CD4-positive, CD25-positive, alpha-beta regulatory T cell (primary cell): Measurements from ENCODE around the gene HPSE2. TPM values are rescaled to one million over a fixed set of nuclear protein-coding genes. Genes with fewer than 3 reads are reported as not detected.
"Not testable (repeated sequence)": the region's sequence is repeated elsewhere in the genome, so short reads cannot be mapped to it uniquely, and the experiment has no call there.

Source experiments
- ATAC-seq, 2 donors: fragments of 150-1000 bp; cut with Tn5 transposase; one replicate each; pipeline ENCODE4 v1.10.0; 2021; ENCODE audit warnings: low read depth in 2 of 2, moderate number of reproducible peaks in 2 of 2, moderate library complexity in 1 of 2
- DNase-seq, 3 donors: peaks; one replicate each; pipeline versions ENCODE4 v3.0.0 to v3.0.0-alpha.2; 2012 to 2022; ENCODE audit warnings: mixed read lengths in 1 of 3
- H3K27ac ChIP-seq: one replicate; pipeline ENCODE4 v1.7.0; 2013; ENCODE audit warnings: mild to moderate bottlenecking, low read length; ENCODE audit not compliant: insufficient read depth, poor library complexity, severe bottlenecking
- H3K27me3 ChIP-seq: one replicate; pipeline ENCODE4 v1.7.0; 2013; ENCODE audit warnings: low read length; ENCODE audit not compliant: control insufficient read depth, insufficient read depth
- H3K36me3 ChIP-seq: one replicate; pipeline ENCODE4 v1.7.0; 2013; ENCODE audit warnings: mild to moderate bottlenecking, low read length, moderate library complexity; ENCODE audit not compliant: control insufficient read depth, insufficient read depth
- H3K4me1 ChIP-seq: 2 replicates; pipeline ENCODE4 v1.7.0; 2013; ENCODE audit warnings: mild to moderate bottlenecking, low read length; ENCODE audit not compliant: insufficient read depth, control insufficient read depth, poor library complexity, severe bottlenecking
- H3K4me3 ChIP-seq: one replicate; pipeline ENCODE4 v1.7.0; 2013; ENCODE audit warnings: low read depth, mild to moderate bottlenecking, low read length, moderate library complexity
- H3K9me3 ChIP-seq, 2 experiments: 1 replicate in 1 of 2; 2 replicates in 1 of 2; pipeline ENCODE4 v1.7.0; 2013; ENCODE audit warnings: low read length in 2 of 2, mild to moderate bottlenecking in 1 of 2, moderate library complexity in 1 of 2; ENCODE audit not compliant: control insufficient read depth in 2 of 2
- H3K27ac Mint-ChIP-seq, 3 donors: one replicate each; pipeline ENCODE4 v1.8.0; 2020 to 2022; ENCODE audit warnings: mild to moderate bottlenecking in 3 of 3, mixed read lengths in 3 of 3, moderate library complexity in 2 of 3
- H3K27me3 Mint-ChIP-seq: one replicate; pipeline ENCODE4 v1.8.0; 2022; ENCODE audit warnings: mild to moderate bottlenecking, mixed read lengths
- H3K36me3 Mint-ChIP-seq: one replicate; pipeline ENCODE4 v1.8.0; 2020; ENCODE audit warnings: mixed read lengths
- H3K4me1 Mint-ChIP-seq, 4 donors: one replicate each; pipeline ENCODE4 v1.8.0; 2020 to 2022; ENCODE audit warnings: mixed read lengths in 4 of 4, mild to moderate bottlenecking in 1 of 4
- H3K4me3 Mint-ChIP-seq, 4 donors: one replicate each; pipeline ENCODE4 v1.8.0; 2020 to 2022; ENCODE audit warnings: mild to moderate bottlenecking in 4 of 4, mixed read lengths in 4 of 4, moderate library complexity in 3 of 4
- H3K9me3 Mint-ChIP-seq, 7 donors: one replicate each; pipeline ENCODE4 v1.8.0; 2020 to 2022; ENCODE audit warnings: mixed read lengths in 7 of 7, mild to moderate bottlenecking in 3 of 7, moderate library complexity in 2 of 7
- polyA plus RNA-seq, 4 donors: library from polyadenylated mRNA; unstranded; fragments of 300-500 nt; fragmentation: Illumina TruSeq; gene quantifications; one replicate each; pipeline ENCODE4 v1.2.3, GENCODE V29; 2021
- total RNA-seq: library from RNA; stranded (reverse); gene quantifications from one replicate; pipeline ENCODE4 v1.2.3, GENCODE V29; 2022

The HPSE2 gene
- total RNA-seq (not detected), polyA plus RNA-seq (under 1 TPM in 2 of 4 donors, not detected in 2; 0.07 to 0.31 TPM)

DNA sequence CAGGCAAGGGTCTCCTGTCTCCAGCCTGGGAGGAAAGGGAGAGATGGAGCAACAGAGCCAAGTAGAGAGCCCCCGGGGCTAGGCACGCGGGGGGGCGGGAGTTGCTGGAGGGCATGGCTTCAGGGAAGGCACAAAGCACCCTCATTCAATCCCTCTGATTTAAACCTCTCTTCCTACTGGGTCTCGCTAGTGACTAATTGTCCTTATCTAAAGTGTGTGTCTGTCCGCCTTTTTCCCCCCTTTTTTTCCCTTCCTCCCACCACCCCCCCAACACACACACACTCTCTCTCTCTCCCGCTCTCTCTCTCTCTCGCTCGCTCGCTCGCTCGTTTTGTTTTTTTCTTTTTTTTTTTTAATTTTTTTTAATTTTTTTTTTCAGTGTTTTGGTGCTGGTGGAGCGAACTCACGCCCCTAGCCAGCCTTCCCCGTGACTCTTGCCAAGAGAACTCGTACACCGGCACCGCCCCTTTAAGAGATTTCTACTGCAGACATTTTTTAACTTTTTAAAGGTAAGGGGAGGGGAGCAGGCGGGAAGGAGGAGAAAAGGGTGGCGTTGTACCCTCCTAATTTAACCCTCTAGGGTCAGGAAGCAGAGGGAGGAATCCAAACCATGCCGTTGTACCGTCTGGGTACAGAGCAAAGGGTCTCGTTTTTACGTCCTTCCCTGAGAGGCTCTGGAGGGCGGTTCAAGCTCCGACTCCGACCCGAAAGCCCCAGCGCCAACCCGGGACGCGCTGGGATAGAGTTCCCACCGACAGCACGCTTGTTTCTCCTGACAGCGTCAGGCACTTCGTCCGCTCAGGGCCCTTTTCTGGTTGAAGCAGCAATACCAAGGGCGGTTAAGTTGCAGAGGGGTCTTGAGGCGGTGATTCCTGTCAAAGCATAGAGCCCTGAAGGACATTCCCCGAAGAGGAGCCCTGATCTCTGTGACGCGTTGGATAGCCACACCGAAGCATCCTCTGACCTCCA lies at the start of gene HPSE2:
TSS of gene HPSE2 (minus strand) at position 195 of the 969 bp plus-strand sequence.
- peak within 1 kb of the TSS in 3 of 4 donors; percentile 7 to 46 (median 29) for H3K4me3 Mint-ChIP-seq
- H3K4me1 ChIP-seq, result peaks cover 14% of the 10 kb centered on the region
- H3K36me3 Mint-ChIP-seq, result no peaks in the 10 kb centered on the region
- no peak within 1 kb of the TSS for H3K27ac ChIP-seq
- peaks cover 0 to 2% (median 0%) of the 10 kb centered on the region in 7 donors for H3K9me3 Mint-ChIP-seq
- H3K27me3 ChIP-seq, result peaks cover 40% of the 10 kb centered on the region
- H3K27ac Mint-ChIP-seq, result no peak within 1 kb of the TSS
- H3K4me1 Mint-ChIP-seq, result peaks cover 0 to 36% (median 8%) of the 10 kb centered on the region in 4 donors
- H3K27me3 Mint-ChIP-seq, result peaks cover 81% of the 10 kb centered on the region
- no peaks in the 10 kb centered on the region for H3K9me3 ChIP-seq
- DNase-seq (no peak), ATAC-seq (no peak)
- no peak within 1 kb of the TSS for H3K4me3 ChIP-seq
- H3K36me3 ChIP-seq, result no peaks in the 10 kb centered on the region

DNA sequence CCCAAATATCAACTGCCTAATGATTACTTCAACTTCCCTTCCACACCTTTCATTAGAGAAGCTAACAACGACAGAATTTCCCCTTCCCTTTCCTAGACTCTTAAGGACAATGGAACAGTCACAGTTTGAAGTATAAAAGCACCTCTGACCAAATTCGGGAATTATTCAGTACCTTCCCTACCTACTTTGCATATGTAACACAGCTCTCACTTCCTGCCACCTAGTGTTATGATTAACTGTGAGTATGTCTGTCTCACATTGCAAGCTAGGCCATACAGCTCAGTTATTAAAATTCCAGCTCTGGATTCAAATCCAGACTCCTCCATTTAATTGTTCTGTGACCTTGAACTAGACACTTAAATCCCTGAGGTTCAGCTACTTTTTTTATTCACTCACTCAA lies 44.8 kb upstream of the HPSE2 start:
- H3K36me3 ChIP-seq, result no peaks in the 10 kb centered on the region
- no peaks in the 10 kb centered on the region for H3K4me1 Mint-ChIP-seq
- no peak overlapping the region for H3K27ac ChIP-seq
- no peaks in the 10 kb centered on the region for H3K4me1 ChIP-seq
- H3K4me3 ChIP-seq, result no peak overlapping the region
- H3K9me3 Mint-ChIP-seq, result peaks cover 0 to 15% (median 10%) of the 10 kb centered on the region in 7 donors
- no peaks in the 10 kb centered on the region for H3K27me3 Mint-ChIP-seq
- no peak for ATAC-seq
- DNase-seq, result no peak
- no peaks in the 10 kb centered on the region for H3K36me3 Mint-ChIP-seq
- no peak overlapping the region for H3K27ac Mint-ChIP-seq
- H3K9me3 ChIP-seq, result peaks cover 8 to 9% of the 10 kb centered on the region in 2 experiments
- no peak overlapping the region for H3K4me3 Mint-ChIP-seq
- H3K27me3 ChIP-seq, result peaks cover 1% of the 10 kb centered on the region

DNA sequence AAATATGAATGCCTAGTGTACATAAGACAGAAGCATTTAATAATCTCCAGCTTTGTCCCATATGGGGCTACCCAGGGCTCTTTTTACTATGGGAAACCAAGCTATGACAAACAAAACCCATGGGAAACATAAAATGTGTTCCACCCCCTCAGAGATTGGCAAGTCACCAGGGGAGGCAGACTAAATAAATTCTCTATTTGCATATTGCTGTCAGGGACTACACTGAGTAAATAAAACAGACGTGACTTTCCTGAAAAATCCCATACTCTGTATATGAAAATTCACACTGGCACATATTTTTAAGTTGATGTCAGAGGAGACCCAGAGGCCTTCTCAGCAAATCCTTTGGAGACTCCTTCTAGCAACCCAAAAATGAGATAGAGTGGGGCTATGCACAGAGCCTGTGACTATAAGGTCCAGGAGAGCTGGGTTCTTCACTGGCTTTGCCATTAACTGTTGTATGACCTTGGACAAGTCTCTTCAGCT lies 44.0 kb upstream of the HPSE2 start:
- Mint-ChIP-seq H3K27me3 (no peaks in the 10 kb centered on the region), H3K4me1 (no peaks in the 10 kb centered on the region), H3K9me3 (peaks cover 0 to 15% (median 10%) of the 10 kb centered on the region in 7 donors), H3K36me3 (no peaks in the 10 kb centered on the region), H3K4me3 (no peak overlapping the region), H3K27ac (no peak overlapping the region)
- Histone ChIP-seq H3K4me1 (no peaks in the 10 kb centered on the region), H3K36me3 (no peaks in the 10 kb centered on the region), H3K27me3 (peaks cover 1% of the 10 kb centered on the region), H3K4me3 (no peak overlapping the region), H3K27ac (no peak overlapping the region), H3K9me3 (peaks cover 8 to 9% of the 10 kb centered on the region in 2 experiments)
- DNase-seq (no peak), ATAC-seq (no peak)

DNA sequence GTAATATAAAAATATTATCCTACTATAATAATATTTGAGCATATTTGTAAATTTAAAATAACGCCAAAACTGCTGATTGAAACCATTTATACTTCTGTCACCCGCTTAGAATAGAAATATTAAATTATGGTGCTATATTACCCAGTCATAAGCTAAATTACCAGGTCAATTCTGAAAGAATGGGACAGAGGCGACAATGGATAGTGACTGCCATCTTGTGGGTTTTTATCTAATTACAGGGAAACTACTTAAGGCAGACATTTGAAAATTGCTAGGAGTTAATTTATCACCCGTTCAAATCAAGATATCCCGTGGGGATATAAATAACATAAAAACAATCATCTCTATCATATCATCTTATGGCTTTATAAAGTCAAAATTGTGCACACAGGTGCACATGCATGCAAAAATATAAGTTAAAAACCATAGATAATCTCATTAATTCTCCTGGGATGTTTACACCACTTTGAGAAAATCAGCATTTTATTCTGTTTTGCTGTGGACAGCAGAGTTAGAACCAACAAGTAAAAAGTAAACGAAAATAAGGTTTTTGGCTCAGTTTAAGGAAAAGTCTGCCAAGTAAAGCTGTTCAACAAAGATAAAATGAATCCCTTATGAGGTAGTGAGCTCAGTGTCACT lies 41.3 kb upstream of the HPSE2 start:
- H3K36me3 Mint-ChIP-seq, result no peaks in the 10 kb centered on the region
- H3K27me3 Mint-ChIP-seq, result peaks cover 9% of the 10 kb centered on the region
- DNase-seq (peak in 1 of 3 donors; percentile 16), ATAC-seq (no peak)
- H3K36me3 ChIP-seq, result no peaks in the 10 kb centered on the region
- no peaks in the 10 kb centered on the region for H3K4me1 ChIP-seq
- H3K4me1 Mint-ChIP-seq, result no peaks in the 10 kb centered on the region
- peaks cover 1% of the 10 kb centered on the region for H3K27me3 ChIP-seq
- no peak overlapping the region for H3K4me3 Mint-ChIP-seq
- no peak overlapping the region for H3K27ac Mint-ChIP-seq
- peaks cover 0 to 2% (median 0%) of the 10 kb centered on the region in 7 donors for H3K9me3 Mint-ChIP-seq
- H3K9me3 ChIP-seq, result no peaks in the 10 kb centered on the region
- no peak overlapping the region for H3K27ac ChIP-seq
- H3K4me3 ChIP-seq, result no peak overlapping the region

DNA sequence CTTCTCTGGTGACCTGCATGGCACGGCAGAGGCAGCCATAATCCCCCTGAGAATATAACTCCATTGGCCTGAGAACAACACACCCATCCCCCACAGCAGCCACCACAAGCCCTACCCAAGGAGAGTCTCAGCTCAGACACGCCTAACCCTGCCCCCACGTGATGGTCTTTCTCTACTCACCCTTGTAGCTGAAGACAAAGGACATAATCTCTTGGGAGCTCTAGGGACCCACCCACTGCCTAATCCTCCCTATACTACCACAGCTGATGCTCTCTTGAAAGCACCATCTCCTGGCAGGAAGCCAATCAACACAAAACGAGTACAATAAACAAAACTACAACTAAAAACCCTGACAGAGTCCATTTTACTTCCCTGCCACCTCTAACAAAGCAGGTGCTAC lies 30.7 kb upstream of the HPSE2 start:
- no peak overlapping the region for H3K4me3 ChIP-seq
- no peaks in the 10 kb centered on the region for H3K4me1 ChIP-seq
- DNase-seq (no peak), ATAC-seq (no peak)
- Mint-ChIP-seq H3K4me3 (no peak overlapping the region), H3K36me3 (no peaks in the 10 kb centered on the region), H3K4me1 (no peaks in the 10 kb centered on the region), H3K9me3 (peaks cover 0 to 15% (median 4%) of the 10 kb centered on the region in 7 donors), H3K27ac (no peak overlapping the region), H3K27me3 (peaks cover 5% of the 10 kb centered on the region)
- peaks cover 0 to 3% of the 10 kb centered on the region in 2 experiments for H3K9me3 ChIP-seq
- H3K36me3 ChIP-seq, result no peaks in the 10 kb centered on the region
- H3K27me3 ChIP-seq, result no peaks in the 10 kb centered on the region
- H3K27ac ChIP-seq, result no peak overlapping the region

DNA sequence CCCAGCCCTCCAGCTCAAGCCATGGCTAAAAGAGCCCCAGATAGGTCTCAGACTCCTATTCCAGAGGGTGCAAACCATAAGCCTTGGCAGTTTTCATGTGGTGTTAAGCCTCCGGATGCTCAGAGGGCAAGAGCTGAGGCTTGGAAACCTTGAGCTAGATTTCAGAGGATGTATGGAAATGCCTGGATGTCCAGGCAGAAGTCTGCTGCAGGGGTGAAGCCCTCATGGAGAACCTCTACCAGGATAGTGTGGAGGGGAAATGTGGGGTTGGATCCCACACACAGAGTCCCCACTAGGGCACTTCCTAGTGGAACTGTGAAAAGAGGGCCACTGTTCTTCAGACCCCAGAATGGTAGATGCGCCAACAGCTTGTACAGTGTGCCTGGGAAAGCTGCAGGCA lies 13.2 kb upstream of the HPSE2 start:
- DNase-seq, result no peak
- H3K4me3 Mint-ChIP-seq, result no peak overlapping the region
- no peaks in the 10 kb centered on the region for H3K4me1 Mint-ChIP-seq
- H3K27me3 Mint-ChIP-seq, result peaks cover 13% of the 10 kb centered on the region
- no peaks in the 10 kb centered on the region for H3K36me3 Mint-ChIP-seq
- H3K4me3 ChIP-seq, result no peak overlapping the region
- peaks cover 2 to 10% of the 10 kb centered on the region in 2 experiments for H3K9me3 ChIP-seq
- no peaks in the 10 kb centered on the region for H3K27me3 ChIP-seq
- no peaks in the 10 kb centered on the region for H3K36me3 ChIP-seq
- no peak for ATAC-seq
- peaks cover 0 to 14% (median 3%) of the 10 kb centered on the region in 7 donors for H3K9me3 Mint-ChIP-seq
- no peak overlapping the region for H3K27ac ChIP-seq
- H3K4me1 ChIP-seq, result no peaks in the 10 kb centered on the region
- no peak overlapping the region for H3K27ac Mint-ChIP-seq

DNA sequence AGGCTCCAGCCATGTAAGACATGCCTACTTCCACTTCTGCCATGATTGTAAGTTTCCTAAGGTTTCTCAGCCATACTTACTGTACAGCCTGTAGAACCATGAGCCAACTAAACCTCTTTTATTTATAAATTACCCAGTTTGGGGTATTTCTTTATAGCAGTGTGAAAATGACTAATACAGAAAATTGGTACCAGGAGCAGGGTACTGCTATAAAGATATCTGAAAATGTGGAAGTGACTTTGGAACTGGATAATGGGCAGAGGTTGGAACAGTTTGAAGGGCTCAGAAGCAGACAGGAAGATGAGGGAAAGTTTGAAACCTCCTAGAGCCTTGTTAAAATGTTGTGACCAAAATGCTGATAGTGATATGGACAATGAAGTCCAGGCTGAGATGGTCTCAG lies 12.2 kb upstream of the HPSE2 start:
- ATAC-seq, DNase-seq, H3K36me3 Mint-ChIP-seq, H3K27me3 ChIP-seq, H3K4me1 ChIP-seq, H3K4me3 Mint-ChIP-seq, H3K4me3 ChIP-seq, H3K4me1 Mint-ChIP-seq, H3K27ac ChIP-seq, H3K27ac Mint-ChIP-seq, H3K36me3 ChIP-seq: not testable (repeated sequence)
- H3K9me3 ChIP-seq, result peaks cover 2 to 10% of the 10 kb centered on the region in 2 experiments
- peaks cover 0 to 14% (median 3%) of the 10 kb centered on the region in 7 donors for H3K9me3 Mint-ChIP-seq
- H3K27me3 Mint-ChIP-seq, result peaks cover 13% of the 10 kb centered on the region
